ENCODE results near the gene CPNE7.

Gene CPNE7

DNA sequence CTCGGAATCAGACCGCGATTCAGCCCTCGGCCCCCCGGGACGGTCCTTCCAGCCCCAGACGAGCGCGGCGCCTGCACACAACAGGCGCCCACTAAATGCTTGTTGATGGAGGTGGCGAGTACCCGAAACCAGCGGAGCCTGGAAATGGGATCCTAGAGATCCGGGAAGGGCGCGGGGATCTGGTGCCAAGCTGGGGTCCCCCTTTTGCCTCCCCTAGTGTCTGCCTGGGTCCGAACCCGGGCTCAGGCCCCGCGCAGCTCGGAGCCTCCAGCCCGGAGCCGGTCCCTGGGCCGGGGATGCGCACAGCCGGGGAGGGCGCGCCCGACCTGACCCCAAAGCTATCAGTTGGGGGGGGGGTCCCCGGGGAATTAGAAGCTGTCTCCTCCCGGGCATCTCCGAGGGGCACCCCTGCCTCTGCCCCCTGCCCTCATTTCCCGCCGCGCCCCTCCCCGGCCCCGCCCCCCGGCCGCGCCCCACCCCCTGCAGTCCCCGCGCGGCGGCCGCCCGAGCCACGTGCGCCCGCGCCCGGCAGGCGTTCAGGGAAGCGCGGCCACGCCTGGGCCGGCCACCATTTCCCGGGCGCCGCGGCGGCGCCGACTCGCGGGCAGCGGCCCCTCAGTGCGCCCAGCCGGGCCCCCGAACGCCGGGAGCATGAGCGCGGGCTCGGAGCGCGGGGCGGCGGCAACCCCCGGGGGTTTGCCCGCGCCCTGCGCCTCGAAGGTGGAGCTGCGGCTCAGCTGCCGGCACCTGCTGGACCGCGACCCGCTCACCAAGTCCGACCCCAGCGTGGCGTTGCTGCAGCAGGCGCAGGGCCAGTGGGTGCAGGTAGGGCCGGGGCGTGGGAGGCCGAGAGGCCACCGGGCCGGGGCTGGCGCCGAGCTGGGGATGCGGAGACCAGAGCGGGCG lies at the start of gene CPNE7:
Gene CPNE7 (plus strand): TSS at position 512 of the 906 bp plus-strand sequence. CDS start 140 bp downstream, at position 652.
- DNase-seq (ENCODE audit: low read depth, low spot score): no peak

DNA sequence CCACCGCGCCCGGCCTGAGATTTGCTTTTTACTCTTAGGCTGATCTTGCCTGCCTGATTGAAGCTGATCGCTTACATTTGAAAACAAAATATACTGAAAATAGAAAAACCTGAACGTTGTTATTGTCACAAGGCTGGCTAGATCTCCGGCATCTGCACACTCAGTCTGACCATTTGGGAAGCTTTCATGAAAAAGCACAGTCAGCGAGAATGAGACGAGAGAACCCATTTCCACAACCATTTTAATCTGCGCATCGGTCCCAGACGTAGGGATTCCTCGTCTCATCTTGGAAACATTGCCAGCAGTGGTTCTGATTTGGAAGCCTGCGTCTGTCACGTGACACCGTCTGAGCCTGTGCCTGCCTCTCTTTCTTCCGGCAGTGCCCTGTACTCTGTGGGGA lies 46.5 kb upstream of the CPNE7 start:
- DNase-seq (ENCODE audit: low read depth, low spot score): no peak

DNA sequence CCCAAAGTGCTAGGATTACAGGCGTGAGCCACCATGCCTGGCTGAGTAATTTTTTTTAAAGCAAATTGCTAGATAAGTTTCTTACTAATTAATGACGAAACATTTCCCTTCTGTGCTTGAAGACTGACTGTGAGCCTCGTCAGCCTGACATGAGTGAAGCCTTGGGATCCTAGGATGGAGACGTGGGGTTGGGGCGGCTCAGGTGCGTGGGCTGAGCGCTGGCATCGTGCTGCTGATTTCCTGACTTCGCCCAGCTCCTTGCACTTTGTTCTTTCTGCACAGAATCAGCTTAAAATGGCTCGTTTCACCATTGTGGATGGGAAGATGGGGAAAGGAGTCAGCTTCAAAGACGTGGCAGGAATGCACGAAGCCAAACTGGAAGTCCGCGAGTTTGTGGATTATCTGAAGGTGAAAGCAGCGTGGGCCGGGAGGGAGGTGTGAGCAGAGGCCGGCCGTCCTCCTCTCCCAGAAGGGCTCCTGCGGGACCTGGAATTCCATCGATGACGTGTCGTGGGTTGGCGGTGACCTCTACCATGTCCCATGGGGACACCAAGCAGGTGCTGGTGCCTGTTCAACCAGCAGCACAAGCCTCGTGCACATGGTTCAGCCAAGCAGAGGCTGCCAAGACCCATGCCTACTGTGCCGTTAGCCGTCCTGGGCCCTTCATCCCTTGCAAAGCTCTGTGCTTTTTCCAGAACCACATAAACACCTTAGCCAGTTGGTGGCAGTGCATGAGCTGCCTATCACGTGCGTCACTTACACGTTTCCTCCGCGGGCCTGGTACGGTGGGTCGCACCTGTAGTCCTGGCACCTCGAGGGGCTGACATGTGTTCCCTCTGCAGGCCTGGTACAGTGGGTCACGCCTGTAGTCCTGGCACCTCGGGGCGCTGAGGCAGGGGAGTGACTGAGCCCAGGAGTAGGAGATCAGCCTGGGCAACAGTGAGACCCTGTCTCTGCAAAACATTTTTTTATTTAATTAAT lies 44.9 kb upstream of the CPNE7 start:
- no peak for DNase-seq (ENCODE audit: low read depth, low spot score)

DNA sequence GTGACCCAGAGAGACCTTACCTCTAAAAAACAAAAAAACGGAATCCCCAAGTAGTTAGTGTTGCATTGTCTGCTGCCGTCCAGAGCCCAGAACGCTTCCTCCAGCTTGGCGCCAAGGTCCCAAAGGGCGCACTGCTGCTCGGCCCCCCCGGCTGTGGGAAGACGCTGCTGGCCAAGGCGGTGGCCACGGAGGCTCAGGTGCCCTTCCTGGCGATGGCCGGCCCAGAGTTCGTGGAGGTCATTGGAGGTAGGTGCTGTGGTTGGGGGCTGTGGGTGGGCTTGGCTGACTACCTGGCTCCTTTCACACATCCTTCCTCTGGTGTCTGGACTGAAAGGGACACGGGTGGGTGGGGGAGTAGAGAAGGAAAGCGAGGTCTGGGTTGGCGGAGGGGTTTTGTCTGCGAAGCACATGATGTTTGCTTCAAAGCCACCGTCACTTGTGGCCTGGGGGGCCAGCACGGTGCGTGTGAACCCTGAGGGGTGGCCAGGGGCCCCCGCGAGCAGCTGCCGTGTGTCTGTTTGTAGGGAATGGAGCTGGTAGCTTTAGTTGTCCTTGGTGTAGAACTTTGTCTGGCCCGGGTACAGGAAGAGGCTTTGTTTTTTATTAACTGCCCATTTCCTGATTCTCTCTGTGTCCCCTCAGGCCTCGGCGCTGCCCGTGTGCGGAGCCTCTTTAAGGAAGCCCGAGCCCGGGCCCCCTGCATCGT lies 43.6 kb upstream of the CPNE7 start:
- no peak for DNase-seq (ENCODE audit: low read depth, low spot score)

DNA sequence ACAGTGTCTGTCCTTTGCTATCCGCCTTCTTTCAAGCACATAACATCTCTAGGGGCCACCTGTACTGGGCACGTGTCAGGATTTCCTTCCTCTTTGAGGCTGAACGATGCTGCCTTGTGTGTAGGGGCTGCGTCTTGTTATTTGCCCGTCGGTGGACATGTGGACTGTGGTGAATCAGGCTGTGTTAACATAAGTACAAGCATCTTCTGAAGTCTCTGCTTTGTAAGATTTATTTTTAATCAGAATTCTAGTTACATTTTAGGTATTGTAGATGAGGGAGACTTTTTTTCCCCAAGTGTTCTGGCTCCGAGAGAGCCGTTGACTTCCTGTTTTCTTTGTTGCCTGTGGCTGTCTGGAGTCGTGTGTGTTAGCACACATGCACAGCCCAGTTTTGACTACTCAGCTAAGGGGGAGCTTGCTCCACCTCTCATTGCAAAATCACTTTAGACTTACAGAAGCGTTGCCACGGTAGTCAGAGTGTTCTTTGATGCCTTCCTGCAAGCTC lies 41.3 kb upstream of the CPNE7 start:
- no peak for DNase-seq (ENCODE audit: low read depth, low spot score)

DNA sequence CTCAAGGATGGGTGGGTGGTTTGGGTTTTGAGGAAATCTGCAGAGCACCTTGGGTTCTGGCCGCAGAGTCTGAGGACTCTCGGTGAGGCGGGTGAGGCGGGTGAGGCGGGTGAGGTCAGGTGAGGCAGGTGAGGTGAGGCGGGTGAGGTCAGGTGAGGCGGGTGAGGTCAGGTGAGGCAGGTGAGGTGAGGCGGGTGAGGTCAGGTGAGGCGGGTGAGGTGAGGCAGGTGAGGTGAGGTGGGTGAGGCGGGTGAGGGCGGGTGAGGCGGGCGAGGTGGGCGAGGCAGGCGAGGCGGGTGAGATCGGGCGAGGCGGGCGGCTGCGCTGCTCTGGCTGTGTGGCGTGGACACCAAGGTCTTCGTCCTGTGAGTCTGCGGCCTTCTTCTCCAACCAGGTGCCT lies 39.2 kb upstream of the CPNE7 start:
- no peak for DNase-seq (ENCODE audit: low read depth, low spot score)

DNA sequence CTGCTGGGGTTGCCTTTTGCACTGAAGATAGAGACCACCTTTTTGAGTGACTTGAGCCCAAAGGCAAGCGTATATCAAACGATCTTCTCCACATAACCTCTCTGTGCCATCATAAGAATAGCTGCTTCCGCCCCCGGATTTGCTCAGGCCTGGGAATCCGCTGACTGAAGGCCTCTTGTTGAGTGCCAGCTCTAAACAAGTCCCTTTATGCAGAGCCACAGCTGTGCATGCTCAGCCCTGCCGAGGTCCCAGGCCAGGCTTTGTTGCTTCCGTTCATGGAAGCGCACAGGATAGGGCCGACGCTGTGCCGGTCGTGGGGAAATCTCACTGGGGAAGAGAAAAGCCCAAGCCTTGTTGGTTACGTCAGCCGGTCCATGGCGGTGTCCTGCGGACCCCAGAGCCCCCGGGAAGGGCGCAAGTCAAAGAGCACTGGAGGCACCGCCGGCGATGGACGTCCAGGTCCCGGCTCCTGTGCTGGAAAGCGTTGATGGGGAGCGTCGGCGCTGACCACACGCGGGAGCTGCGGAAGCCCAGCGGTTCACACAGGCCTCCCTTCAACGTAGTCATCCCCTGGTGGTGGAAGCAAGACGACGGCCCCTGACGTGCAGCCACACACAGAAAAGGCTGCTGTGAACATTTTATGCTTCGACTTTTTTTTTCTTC lies 38.5 kb upstream of the CPNE7 start:
- DNase-seq (ENCODE audit: low read depth, low spot score): no peak

DNA sequence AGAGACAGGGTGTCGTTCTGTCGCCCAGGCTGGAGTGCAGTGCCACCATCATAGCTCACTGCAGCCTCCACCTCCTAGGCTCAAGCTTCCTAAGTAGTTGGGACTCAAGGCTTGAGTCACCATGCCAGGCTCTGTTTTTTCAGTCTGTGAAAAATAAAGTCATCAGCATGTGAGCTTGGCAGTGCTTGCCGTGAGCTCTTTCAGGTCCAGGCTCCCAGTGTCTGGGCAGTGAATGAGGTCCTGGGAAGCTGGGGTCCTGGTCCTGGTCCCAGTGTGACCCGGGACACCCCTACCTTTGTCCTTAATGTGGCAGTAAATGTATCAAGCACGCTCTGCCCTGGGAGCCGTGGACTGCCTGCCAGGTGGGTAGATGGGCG lies 38.0 kb upstream of the CPNE7 start:
- no peak for DNase-seq (ENCODE audit: low read depth, low spot score)

DNA sequence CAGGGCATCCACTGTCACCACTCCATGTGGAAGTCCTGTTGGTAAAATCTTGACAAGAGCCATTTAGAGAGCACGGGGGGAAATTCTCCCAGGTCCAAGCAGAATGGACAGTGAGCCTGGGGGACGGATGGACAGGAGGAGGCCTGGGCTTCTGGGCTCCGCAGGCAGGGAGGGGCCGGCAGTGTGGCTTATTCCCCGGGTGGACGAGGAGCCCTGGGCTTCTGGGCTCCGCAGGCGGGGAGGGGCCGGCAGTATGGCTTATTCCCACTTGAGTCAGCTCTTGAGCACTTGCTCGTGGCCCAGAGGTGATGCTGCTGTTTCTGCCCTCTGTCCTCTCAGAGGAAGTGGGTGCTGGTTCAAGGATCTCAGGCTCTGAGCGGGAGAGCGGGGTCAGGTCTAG lies 37.3 kb upstream of the CPNE7 start:
- DNase-seq (ENCODE audit: low read depth, low spot score): no peak

DNA sequence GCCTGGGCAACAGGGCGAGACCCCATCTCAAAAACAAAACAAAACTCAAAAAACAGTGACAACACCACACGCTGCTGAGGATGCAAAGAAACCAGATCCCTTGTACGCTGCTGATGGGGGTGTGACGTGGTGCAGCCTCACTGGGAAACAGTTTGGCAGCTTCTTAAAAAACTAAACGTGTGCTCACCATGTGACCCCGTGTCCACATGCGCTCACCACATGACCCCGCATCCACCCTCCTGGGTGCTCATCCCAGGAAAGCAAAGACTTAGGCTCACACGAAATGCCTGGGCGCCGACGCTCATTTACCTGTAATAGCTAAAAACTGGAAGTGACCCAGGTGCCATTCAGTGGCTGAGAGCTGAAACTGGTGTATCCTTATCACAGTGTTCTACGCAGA lies 35.0 kb upstream of the CPNE7 start:
- DNase-seq (ENCODE audit: low read depth, low spot score): no peak

DNA sequence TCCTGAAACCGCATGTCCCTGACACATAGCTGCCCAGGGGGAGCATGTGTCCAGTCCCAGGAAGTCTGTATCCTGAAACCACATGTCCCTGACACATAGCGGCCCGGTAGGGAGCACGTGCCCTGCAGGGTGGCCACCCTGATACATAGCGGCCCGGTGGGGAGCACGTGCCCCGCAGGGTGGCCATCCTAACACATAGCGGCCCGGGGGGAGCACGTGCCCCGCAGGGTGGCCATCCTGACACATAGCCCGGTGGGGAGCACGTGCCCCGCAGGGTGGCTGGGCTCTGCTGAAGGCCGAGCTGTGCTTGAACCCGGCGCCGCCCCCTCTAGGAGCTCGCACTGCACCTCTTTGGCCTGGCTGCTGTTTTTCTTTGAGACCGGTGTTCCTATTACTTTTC lies 33.8 kb upstream of the CPNE7 start:
- no peak for DNase-seq (ENCODE audit: low read depth, low spot score)

DNA sequence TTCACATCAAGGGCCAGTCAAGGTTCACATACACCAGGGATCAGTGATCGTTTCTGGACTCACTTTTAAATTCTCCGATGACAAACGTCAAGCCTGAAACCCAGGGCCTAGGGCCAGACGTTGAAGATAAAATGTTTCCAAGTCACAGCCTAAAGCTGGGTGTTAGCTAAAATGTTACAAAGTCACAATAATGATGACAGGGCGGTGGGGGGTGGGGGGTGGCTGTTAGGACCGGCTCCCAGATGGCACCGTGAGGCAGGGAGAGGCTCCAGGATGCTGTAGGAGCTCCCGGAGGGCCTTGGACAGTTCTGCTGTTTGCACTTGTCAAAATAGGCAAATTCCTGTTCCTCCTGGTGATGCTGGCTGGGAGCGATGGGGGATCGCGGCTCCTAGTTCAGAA lies 31.4 kb upstream of the CPNE7 start:
- no peak for DNase-seq (ENCODE audit: low read depth, low spot score)

DNA sequence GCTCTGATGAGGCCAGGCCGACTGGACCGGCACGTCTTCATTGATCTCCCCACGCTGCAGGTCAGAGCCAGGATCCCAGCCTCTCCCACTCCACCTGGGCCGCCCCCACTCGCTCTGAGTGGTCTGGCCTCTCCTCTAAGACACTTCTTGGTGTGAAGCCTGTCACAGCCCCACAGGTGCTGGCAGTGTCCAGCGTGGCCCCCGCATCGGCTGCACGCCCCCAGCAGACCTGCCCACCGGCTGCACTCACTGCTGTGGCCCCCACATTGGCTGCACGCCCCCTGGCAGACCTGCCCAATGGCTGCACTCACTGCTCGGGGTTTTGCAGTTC lies 30.9 kb upstream of the CPNE7 start:
- no peak for DNase-seq (ENCODE audit: low read depth, low spot score)

DNA sequence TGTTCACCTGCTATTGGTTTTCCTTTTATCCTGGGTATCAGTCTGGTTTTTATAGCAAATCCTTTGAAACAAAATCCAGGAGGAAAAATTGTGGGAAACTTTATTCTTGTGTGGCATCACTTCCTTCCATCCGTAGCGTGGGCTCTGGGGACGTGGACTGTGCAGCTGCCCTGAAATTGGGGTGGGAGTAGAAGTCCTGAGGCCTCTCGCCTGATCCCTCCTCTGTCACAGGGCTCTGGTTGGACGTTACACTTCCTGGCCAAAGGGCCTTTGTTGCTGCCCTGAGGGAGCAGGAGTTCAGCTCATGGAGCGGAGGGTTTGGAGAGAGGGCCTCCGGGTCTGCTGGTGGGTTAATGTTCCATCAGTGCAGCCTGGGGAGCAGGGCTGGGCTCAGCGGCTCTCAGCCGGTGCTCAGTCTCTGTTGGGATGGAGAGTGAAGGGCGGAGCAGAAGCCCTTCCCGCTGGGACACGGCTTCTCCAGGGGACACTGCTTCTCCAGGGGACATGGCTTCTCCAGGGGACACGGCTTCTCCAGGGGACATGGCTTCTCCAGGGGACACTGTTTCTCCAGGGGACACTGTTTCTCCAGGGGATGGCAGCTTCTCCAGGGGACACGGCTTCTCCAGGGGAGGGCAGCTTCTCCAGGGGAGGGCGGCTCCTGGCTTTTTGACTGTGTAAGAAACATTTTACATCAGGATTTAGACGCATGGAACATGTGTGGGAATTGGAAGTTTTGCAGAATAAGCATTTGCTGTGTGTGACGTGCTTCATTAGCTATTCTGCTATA lies 30.3 kb upstream of the CPNE7 start:
- DNase-seq (ENCODE audit: low read depth, low spot score): no peak

DNA sequence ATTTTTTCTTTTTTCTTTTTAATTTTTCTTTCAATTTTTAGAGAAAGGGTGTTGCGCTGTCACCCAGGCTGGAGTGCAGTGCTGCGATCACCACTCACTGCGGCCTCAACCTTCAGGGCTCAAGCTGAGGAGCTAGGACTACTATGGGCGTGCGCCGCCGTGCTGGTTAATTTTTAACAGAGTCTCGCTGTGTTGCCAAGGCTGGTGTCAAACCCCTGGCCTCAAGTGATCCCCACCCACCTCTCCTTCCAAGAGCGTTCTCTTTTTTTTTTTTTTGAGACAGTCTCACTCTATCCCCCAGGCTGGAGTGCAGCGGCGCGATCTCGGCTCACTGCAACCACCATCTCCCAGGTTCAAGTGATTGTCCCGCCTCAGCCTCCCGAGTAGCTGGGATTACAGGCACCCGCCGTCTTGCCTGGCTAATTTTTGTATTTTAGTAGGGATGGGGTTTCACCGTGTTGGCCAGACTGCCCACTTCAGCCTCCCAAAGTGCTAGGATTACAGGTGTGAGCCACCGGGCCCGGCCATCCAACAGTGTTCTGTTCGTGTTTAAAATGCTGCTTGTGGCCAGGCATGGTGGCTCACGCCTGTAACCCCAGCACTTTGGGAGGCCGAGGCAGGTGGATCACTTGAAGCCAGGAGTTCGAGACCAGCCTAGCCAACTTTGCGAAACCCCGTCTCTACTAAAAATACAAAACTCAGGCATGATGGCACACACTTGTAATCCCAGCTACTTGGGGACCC lies 29.6 kb upstream of the CPNE7 start:
- no peak for DNase-seq (ENCODE audit: low read depth, low spot score)

DNA sequence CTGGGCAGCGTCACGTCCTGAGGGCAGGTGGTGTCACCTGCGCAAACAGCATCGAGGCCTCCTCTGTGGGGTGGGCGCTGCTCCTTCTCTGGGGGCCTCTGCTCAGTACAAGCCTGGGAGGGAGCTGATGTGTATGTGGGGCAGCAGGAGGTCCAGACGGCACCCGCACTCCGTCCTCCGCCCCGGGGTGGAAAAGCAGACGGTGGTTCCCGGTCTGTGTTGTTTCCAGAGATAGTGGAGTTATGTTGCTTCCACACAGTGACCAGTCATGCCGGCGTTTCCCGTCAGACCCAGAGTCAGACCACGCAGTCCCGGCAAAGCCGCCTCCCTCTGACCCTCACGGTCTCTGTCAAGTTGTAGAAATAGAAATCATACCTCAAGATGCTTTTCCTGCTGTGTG lies 28.8 kb upstream of the CPNE7 start:
- no peak for DNase-seq (ENCODE audit: low read depth, low spot score)

DNA sequence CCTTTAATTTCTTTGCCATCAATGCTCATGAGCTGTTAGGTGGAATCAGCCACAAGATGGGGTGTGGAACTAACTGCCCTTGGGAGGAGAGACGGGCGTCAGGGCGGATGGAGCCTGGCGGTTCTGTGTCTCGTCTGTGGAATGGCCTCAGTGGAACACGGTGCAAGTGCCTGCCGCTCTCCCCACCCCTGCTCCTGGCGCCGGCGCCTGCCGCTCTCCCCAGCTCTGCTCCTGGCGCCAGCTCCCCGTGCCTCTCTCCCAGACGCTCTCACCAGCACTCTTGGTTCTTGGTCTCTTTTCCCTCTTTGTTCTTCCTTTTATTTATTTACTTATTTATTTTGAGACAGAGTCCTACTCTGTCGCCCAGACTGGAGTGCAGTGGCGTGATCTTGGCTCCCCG lies 28.3 kb upstream of the CPNE7 start:
- DNase-seq (ENCODE audit: low read depth, low spot score): no peak

DNA sequence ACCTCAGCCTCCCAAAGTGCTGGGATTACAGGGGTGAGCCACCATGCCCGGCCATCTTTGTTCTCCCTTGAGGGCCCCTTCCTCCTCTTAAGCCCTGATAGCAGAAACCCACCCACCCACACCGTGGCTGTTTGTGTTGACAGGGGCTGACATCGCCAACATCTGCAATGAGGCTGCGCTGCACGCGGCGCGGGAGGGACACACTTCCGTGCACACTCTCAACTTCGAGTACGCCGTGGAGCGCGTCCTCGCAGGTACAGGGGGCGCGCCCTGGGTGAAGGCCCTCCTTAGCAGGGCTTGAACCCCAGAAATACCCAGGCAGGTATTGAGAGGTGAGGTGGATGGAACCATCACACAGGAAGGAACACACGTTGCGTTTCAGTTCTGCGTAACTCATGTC lies 27.7 kb upstream of the CPNE7 start:
- DNase-seq (ENCODE audit: low read depth, low spot score): no peak

DNA sequence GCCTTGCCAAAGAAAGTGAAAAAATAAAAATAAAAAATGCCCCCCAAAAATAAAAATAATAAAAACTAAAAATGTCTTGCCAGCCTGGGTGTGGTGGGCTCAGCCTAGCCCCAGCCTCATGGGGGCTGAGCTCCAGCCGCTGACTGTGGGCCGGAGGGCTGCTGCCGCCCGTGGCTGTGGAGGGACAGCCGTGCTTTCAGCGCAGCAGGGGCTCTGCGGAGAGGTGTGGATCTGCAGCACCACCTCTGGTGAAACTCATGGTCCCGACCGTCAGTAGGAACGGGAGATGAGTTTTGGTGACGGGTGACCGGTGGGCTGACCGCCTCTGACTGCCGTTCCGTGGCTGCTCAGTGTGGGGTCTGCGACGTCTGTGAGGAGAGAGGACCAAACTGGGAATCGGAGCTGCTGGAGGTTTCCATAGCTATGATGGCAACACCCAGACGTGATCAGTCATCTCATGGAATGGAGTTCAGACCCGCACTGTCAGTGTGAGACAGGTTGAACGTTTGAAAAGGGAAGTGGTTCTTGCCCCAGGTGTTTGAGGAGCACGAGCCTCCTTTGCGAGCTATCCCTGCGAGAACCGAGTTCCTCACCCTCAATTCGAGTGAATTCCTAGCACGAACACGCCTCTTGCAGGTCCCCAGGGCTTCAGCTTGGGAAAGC lies 27.1 kb upstream of the CPNE7 start:
- no peak for DNase-seq (ENCODE audit: low read depth, low spot score)
